NCI-H748 (cell line): ENCODE results near the gene MON2.
"Not testable (repeated sequence)": the region's sequence is repeated elsewhere in the genome, so short reads cannot be mapped to it uniquely, and the experiment has no call there.

Experiments
- DNase-seq: peaks from one replicate; lab custom pipeline; 2025; ENCODE audit not compliant: unreplicated experiment; lab: John Stamatoyannopoulos, UW

MON2 gene

DNA sequence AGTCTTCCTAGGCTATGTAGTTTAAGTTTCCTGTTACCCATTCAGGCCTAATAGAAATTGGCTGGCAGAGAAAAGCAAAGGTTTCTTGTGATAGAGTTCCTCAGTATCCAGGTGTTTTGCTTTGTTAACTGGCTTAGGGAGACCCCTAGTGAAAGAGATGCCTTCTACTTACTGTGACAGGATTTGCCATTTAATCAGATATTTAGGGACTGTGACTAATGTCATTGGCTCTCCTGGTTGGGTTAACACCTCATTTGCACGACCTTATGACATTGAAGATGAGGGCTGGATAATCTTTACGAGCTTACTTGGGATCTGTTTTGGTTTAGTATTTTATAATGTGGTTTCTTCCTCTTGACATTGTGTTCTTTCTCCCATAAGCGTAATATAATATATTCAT is 5.8 kb downstream of the MON2 start:
- DNase-seq: no peak

DNA sequence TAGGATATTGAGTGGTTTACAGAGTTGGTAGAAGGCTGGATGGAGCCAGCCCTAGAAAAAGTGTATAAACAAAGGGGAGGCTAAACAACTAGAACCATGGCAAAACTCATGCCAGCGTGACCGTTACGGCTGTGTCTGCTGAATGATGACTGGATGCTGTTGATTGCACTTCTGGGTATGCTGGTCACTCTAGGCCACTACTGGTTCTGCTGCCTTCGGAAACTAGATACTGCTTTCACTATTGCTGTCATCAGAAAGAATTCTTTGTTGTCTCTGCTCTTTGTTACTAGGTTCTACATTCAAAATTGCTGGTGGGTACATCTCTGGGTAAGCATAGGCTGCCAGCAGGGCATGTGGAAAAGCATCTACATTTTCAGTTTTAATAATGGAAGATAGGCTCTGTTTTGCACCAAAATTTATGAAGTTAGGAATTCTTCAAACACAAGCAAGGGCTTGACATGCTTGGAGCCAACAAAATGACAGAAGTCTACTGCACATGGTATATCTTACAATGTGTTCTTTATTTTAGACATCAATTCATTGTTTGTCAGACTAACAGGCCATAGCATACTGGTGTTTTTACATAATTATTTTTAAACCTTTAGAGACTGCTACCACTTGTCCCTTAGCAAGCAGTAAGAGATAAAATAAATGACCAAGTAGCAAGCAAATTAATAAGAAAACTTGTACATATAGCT is 15.4 kb downstream of the MON2 start:
- no peak for DNase-seq

DNA sequence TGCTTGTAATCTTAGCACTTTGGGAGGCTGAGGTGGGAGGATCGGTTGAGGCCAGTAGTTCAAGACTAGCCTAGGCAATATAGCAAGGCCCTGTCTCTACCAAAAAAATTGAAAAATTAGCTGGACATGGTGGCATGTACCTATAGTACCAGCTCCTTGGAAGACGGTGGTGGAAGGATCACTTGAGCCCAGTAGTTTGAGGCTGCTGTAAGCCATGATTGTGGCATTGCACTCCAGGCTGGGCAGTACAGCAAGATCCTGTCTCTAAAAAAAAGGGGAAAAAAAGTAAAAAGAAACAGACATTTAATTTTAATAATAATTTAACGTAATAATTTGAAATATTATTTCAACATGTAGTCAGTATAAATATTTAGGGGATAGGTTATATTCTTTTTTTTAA is 16.1 kb downstream of the MON2 start:
- DNase-seq: no peak

DNA sequence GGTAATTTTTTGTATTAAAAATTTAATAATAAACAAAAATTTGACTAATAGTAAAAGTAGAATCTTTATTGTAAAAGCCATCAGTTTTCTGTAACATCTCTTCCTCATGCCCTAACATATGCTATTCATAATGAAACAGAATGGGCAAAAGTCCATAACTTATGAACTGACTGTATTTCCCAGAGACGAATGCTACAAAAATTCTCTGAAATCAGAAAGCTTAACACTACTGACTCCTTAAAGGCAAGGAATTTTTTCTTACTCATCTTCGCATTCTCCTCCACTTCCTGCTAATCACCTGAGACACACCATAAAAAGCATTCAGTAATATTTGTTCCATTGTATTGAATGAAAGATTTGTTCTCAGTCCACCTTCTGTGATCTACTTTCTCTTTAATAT is 17.6 kb downstream of the MON2 start:
- DNase-seq: no peak

DNA sequence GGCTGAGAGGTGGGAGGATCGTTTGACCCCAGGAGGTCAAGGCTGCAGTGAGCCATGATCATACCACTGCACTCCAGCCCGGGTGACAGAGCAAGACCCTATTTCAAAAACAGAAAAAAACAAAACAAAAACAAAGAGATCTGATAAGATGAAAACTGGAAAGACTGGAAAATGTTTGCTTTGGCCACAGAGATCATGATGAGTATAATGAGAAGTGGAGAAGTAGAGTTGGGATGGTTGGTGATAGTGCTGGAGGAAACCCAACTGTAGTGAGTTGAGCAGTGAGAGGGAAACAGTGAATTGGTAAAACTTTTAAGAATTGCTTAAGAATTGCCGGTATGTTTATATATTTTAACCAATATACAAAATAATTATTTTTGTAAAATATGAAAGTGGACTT is 39.2 kb downstream of the MON2 start:
- no peak for DNase-seq

DNA sequence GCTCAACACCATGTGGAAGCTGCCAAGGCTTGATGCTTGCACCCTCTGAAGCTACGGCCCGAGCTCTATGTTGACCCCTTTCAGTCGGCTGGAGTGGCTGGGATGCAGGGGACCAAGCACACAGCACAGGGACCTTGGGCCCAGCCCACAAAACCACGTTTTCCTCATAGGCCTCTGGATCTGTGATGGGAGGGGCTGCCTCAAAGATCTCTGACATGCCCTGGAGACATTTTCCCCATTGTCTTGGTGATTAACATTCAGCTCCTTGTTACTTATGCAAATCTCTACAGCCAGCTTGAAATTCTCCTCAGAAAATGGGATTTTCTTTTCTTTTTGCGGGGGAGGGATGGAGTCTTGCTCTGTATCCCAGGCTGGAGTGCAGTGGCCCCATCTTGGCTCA is 46.3 kb downstream of the MON2 start:
- DNase-seq: no peak

DNA sequence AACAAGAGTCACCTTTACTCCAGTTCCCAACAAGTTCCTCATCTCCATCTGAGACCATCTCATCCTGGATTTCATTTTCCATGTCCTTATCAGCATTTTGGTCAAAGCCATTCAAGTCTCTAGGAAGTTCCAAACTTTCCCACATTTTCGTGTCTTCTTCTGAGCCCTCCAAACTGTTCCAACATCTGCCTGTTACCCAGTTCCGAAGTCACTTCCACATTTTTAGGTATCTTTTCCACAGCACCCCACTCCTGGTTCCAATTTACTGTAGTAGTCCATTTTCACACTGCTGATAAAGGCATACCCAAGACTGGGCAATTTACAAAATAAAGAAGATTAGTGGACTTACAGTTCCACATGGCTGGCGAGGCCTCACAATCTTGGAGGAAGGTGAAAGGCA is 47.5 kb downstream of the MON2 start:
- not testable (repeated sequence) for DNase-seq

DNA sequence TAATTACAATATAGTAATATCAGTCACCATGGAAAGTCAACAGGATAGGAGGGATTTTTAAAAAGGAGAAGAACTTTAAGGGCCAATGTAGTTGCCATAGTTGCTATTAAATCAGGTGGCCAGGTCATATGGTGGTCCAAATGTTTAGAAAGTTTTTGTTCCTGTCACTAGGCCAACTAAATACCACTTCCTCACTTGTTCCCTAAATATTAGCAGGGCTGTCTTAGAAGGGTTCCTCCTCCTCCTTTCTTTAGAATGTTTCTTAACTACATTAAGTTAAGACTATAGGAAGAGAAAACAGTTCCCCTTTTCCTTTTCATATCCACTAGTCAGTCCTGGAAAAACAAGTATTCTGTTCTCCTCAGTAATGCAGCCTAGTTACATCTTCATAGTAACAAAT is 50.3 kb downstream of the MON2 start:
- DNase-seq: no peak

DNA sequence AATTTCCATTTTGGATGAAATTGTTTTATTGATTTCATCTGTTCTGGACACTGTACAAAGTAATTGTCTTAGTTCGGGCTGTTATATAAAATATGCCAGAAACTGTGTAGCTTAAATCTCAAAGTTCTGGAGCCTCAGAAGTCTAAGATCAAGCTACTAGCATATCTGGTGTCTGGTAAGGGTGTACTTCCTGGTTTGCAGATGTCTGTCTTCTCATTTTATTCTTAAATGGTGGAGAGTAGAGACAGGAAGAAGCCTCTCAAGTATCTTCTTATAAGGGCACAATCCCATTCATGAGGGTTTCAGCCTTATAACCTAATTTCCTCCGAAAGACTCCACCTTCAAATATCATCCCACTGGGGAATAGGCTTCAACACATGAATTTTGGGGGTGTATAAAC is 51.3 kb downstream of the MON2 start:
- no peak for DNase-seq

DNA sequence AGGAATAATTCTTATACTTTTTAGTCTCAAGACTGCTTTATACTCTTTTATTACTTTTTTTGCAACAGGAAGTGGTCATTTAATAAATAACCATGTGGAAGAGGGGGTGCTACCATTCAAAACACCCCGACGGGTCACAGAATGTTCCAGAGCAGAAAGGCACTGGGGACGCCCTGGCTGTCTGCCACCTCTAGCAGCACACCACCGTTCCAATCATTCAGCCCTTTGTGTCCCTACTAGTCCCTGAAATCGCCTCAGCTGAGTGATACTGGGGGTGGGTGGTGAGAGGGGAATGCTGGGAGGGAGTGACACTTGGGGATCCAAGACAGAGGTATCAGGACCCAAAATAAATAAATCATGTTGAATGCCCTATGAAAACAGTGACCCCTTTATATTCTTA is 52.4 kb downstream of the MON2 start:
- peak; percentile 35 for DNase-seq

DNA sequence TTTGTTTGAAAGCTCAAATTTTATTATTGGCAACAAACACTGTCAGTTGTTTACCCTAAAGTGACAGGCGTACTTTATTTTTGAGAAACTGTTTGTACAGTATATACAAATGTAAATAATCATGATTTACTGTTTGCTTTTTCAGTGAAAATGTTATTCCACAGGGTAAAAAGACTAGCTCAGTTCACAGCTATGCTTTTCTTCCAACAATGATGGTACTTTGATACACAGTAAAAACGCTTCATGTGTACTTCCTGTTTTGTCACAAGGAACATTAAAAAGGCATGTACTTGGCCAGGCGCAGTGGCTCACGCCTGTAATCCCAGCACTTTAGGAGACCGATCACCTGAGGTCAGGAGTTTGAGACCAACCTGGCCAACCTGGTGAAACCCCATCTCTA is 53.7 kb downstream of the MON2 start:
- DNase-seq: peak; percentile 24

DNA sequence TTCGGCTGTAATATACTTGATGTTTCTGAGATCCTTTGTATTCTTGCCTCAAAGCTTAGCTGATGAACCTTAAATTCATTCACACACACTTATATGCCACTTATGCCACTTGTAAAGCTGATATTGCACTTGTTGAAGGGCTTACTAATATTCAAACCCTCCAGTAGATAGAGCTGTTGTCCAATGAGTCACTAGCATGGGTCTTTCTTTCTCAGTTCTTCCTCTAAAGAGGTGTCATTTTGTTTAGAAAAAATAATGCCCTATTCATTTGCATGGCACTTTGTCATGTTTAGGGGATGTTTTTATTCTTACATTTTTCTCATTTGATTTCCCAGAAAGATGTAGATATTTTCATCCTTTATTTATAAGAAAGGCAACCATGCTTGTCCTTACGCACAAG is 56.4 kb downstream of the MON2 start:
- no peak for DNase-seq

DNA sequence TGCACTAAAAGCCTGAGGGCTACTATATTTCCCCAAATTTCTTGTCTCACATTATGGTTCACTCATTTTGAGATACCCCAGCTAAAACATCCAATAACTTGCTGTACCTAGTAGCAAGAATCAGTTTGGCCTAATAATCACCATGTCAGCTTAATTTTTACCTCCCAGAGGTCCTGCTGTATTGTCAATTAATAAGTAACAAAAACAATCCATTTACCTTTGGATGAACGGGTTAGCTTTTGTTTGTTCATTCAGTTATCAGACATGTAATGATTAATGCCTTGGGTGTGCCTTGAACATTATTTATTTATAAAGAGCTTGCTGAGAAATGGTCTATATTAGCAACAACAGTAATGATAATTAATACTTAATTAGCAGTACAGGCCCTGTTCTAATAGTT is 57.0 kb downstream of the MON2 start:
- DNase-seq: no peak

DNA sequence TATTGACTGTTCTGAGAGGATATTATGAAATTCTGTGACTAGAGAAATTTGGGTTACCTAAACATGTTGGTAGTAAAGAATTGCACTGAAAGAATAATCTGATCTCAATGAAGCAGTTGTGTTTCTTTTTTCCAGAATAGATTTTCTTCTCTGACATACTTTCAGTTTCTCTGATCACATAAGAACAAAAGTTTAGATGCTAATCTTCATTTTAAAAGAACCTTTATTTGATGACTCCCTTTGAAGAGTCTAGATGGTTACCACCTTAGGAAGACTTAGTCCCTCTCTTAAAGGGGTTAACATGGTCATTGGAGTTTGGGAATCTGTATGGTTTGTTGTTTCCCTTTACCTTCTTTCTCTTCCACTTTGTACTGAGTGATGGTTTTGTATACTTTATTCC is 58.6 kb downstream of the MON2 start:
- DNase-seq: no peak

DNA sequence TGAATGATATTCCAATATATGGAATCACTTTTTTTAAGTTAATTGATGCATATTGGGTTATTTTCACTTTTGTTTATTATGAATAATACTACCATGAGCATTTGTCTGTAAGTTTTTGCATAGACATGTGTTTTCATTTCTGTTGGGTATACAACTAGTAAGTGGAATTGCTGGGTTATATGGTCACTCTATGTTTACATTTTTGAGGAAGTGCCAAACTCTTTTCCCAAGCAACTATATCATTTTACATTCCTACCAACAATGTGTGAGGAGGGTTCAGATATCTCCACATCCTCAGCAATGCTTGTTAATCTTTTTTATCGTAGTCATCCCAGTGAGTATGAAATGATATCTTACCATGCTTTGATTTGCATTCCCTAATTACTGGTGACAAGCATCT is 64.0 kb downstream of the MON2 start:
- DNase-seq: no peak

DNA sequence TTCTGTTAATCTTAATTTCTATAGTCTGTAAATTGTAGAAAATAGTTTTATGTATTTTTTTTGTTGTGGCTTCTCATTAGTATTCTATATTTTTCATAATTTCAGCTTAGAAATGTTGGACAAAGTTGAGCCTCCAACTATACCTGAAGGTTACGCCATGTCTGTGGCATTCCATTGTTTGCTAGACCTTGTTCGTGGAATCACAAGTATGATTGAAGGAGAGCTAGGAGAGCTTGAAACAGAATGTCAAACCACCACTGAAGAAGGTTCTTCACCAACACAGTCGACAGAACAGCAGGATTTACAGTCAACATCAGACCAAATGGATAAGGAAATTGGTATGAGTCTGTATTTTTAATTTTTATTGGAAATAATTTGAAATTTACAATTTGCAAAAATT is 65.7 kb downstream of the MON2 start:
- no peak for DNase-seq

DNA sequence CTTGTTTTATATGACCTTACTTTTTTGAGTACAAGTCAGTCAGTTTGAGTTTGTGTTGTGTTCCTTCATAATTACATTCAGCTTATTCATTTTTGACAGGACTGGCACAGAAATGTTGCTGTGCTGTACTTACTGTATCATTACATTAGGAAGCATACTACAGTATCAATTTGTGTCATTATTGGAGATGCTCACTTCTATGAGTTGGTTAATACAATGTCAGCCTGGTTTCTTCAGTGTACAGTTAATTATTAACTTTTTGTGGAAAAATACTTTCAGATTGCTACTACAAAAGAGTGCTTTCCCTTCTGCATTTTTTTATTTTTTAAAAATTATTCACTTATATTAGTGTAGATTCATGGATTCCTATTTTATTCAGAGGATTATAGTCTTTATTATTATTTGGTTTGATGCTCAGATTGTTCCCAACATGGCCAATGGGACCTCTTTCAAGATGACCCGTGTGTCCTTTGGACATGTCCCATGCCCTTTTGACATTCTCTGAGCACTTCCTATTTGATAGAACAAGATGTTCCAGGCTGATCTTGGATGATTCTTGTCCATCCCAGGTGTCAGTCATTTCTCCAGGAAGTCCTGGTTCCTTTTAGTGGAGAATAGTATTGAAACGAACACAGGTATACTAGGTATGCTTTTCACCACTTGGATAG is 66.6 kb downstream of the MON2 start:
- no peak for DNase-seq

DNA sequence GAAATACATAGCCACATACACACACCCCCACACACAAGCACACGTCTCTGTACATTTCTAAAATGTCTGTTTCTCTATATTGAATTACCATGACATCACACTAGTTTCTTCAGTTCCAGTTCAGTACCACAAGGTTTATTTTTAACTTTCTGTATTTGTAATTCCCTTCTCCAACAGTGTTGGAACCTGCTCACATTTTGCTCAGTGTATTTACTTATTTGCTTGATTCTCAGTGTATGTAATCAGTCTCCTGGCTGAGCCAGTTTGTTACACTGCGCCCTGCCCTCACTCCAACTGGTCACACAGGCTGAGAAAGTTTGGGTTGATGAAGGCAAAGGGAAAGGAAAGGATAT is 67.1 kb downstream of the MON2 start:
- DNase-seq: no peak

DNA sequence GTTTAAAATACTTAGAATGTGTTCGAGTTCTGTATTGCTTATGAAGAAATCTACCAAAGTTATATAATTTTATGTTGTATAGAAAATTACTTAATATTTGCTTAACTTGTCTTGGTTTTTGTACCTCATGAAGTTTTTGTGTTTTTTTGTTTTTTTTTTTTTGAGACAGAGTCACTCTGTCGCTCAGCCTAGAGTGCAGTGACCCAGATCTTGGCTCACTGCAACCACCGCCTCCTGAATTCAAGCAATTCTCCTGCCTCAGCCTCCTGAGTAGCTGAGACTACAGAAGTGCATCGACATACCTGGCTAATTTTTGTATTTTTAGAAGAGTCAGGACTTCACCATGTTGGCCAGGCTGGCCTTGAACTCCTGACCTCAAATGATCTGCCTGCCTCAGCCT is 69.9 kb downstream of the MON2 start:
- DNase-seq: no peak

DNA sequence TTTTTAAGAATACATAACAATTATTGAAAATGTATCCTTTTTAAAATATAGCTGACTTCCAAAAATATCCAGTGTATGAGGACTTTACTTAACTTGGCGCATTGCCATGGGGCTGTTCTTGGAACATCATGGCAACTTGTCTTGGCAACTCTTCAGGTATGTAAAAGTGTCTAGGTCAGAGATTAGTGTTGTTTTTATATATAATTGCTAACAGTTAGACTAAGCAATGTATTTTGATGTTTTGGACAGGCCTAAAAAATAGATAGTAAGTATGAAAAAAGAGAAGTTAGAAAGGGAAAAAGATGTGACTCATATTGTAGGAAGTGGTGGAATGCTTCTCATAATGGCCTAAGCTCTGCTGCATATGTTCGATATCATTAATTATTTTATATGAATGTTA is 70.9 kb downstream of the MON2 start:
- DNase-seq: no peak

DNA sequence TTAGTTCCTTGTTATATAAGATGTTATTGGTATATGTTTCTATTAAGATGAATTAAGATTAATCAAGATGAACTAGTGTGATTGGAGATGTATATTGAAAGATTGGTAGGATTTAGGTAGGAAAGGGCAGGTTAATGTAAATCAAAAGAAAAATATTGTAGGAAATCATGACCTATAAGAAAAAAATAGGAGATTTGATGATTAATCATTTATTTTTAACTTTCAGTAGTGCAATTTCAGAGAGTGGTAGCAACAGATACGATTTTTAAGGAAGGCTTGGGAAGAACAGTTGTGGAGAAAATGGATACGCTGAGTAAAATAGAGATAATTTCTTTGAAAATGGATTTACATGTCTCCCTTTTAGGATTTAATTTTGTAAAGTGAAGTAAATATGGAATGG is 73.7 kb downstream of the MON2 start:
- no peak for DNase-seq

DNA sequence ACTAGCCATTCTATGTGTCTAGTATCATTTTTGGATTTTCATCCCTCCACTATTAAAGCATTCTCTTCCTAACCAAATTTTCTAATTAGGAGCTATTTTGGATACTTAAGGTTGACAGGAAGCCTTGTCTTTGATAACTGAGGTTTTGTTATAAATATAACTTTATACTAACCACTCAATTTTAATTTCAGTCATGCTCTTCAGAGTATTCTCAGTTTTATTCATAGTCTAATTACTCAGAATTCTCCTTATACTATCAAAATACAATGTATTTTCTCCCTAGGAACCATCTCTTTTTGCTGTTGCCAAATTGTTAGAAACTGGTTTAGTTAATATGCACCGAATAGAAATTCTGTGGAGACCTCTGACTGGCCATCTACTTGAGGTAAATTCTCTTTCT is 76.2 kb downstream of the MON2 start:
- DNase-seq: no peak

DNA sequence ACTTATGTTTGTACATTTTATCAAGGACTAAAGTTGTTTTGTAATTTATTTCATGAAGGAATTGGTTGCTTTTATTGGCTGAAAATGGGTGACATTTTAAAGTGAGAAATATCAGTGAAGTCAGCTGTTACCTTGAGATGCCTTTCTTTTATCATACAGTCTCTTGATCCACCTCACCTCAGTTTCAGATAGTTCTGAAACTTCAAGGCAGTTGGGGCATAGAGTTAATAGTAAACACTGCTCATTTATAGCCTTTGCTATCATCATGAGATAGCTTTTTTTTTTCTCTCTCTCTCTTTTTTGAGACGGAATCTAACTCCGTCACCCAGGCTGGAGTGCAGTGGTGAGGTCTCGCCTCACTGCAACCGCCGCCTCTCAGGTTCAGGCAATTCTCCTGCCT is 76.7 kb downstream of the MON2 start:
- no peak for DNase-seq
